CD4-positive, CD25-positive, alpha-beta regulatory T cell (primary cell): Measurements from ENCODE around the gene PTGS1. TPM values are rescaled to one million over a fixed set of nuclear protein-coding genes. Genes with fewer than 3 reads are reported as not detected.
A peak's percentile ranks its signal among the peaks of the same experiment; 100 is the strongest.

Experiments used
- ATAC-seq, 2 donors: fragments of 150-1000 bp; cut with Tn5 transposase; one replicate each; pipeline ENCODE4 v1.10.0; 2021; ENCODE audit warnings: low read depth in 2 of 2, moderate number of reproducible peaks in 2 of 2, moderate library complexity in 1 of 2
- DNase-seq, 3 donors: peaks; one replicate each; pipeline versions ENCODE4 v3.0.0 to v3.0.0-alpha.2; 2012 to 2022; ENCODE audit warnings: mixed read lengths in 1 of 3
- H3K27ac ChIP-seq: one replicate; pipeline ENCODE4 v1.7.0; 2013; ENCODE audit warnings: mild to moderate bottlenecking, low read length; ENCODE audit not compliant: insufficient read depth, poor library complexity, severe bottlenecking
- H3K27me3 ChIP-seq: one replicate; pipeline ENCODE4 v1.7.0; 2013; ENCODE audit warnings: low read length; ENCODE audit not compliant: control insufficient read depth, insufficient read depth
- H3K36me3 ChIP-seq: one replicate; pipeline ENCODE4 v1.7.0; 2013; ENCODE audit warnings: mild to moderate bottlenecking, low read length, moderate library complexity; ENCODE audit not compliant: control insufficient read depth, insufficient read depth
- H3K4me1 ChIP-seq: 2 replicates; pipeline ENCODE4 v1.7.0; 2013; ENCODE audit warnings: mild to moderate bottlenecking, low read length; ENCODE audit not compliant: insufficient read depth, control insufficient read depth, poor library complexity, severe bottlenecking
- H3K4me3 ChIP-seq: one replicate; pipeline ENCODE4 v1.7.0; 2013; ENCODE audit warnings: low read depth, mild to moderate bottlenecking, low read length, moderate library complexity
- H3K9me3 ChIP-seq, 2 experiments: 1 replicate in 1 of 2; 2 replicates in 1 of 2; pipeline ENCODE4 v1.7.0; 2013; ENCODE audit warnings: low read length in 2 of 2, mild to moderate bottlenecking in 1 of 2, moderate library complexity in 1 of 2; ENCODE audit not compliant: control insufficient read depth in 2 of 2
- H3K27ac Mint-ChIP-seq, 3 donors: one replicate each; pipeline ENCODE4 v1.8.0; 2020 to 2022; ENCODE audit warnings: mild to moderate bottlenecking in 3 of 3, mixed read lengths in 3 of 3, moderate library complexity in 2 of 3
- H3K27me3 Mint-ChIP-seq: one replicate; pipeline ENCODE4 v1.8.0; 2022; ENCODE audit warnings: mild to moderate bottlenecking, mixed read lengths
- H3K36me3 Mint-ChIP-seq: one replicate; pipeline ENCODE4 v1.8.0; 2020; ENCODE audit warnings: mixed read lengths
- H3K4me1 Mint-ChIP-seq, 4 donors: one replicate each; pipeline ENCODE4 v1.8.0; 2020 to 2022; ENCODE audit warnings: mixed read lengths in 4 of 4, mild to moderate bottlenecking in 1 of 4
- H3K4me3 Mint-ChIP-seq, 4 donors: one replicate each; pipeline ENCODE4 v1.8.0; 2020 to 2022; ENCODE audit warnings: mild to moderate bottlenecking in 4 of 4, mixed read lengths in 4 of 4, moderate library complexity in 3 of 4
- H3K9me3 Mint-ChIP-seq, 7 donors: one replicate each; pipeline ENCODE4 v1.8.0; 2020 to 2022; ENCODE audit warnings: mixed read lengths in 7 of 7, mild to moderate bottlenecking in 3 of 7, moderate library complexity in 2 of 7
- polyA plus RNA-seq, 4 donors: library from polyadenylated mRNA; unstranded; fragments of 300-500 nt; fragmentation: Illumina TruSeq; gene quantifications; one replicate each; pipeline ENCODE4 v1.2.3, GENCODE V29; 2021
- total RNA-seq: library from RNA; stranded (reverse); gene quantifications from one replicate; pipeline ENCODE4 v1.2.3, GENCODE V29; 2022

Gene PTGS1
- total and polyA plus RNA-seq, 5 donors from 2014 or later, result 0.03 to 9.2 (median 0.83) TPM

- no peaks in the 10 kb centered on the region for H3K9me3 ChIP-seq
- peaks cover 0 to 2% (median 0%) of the 10 kb centered on the region in 4 donors for H3K4me1 Mint-ChIP-seq
- H3K4me1 ChIP-seq, result no peaks in the 10 kb centered on the region
- no peak overlapping the region for H3K4me3 Mint-ChIP-seq
- no peaks in the 10 kb centered on the region for H3K27me3 ChIP-seq
- no peaks in the 10 kb centered on the region for H3K9me3 Mint-ChIP-seq
- H3K36me3 ChIP-seq, result no peaks in the 10 kb centered on the region
- H3K27ac ChIP-seq, result no peak overlapping the region
- H3K36me3 Mint-ChIP-seq, result no peaks in the 10 kb centered on the region
- H3K27me3 Mint-ChIP-seq, result peaks cover 22% of the 10 kb centered on the region
- no peak for ATAC-seq
- H3K27ac Mint-ChIP-seq, result peak overlapping the region in 1 of 3 donors; percentile 29
- H3K4me3 ChIP-seq, result no peak overlapping the region
- DNase-seq, result no peak
These were observed 18.4 kb downstream of the PTGS1 start for GRCh38 chr9:122389195-122389594.

GRCh38 chr9:122389799-122390481, 19.1 kb downstream of the PTGS1 start:
- Histone ChIP-seq H3K4me3 (no peak overlapping the region), H3K27me3 (no peaks in the 10 kb centered on the region), H3K4me1 (no peaks in the 10 kb centered on the region), H3K27ac (no peak overlapping the region), H3K9me3 (no peaks in the 10 kb centered on the region), H3K36me3 (no peaks in the 10 kb centered on the region)
- Mint-ChIP-seq H3K27me3 (peaks cover 22% of the 10 kb centered on the region), H3K27ac (no peak overlapping the region), H3K4me1 (peaks cover 0 to 2% (median 0%) of the 10 kb centered on the region in 4 donors), H3K9me3 (no peaks in the 10 kb centered on the region), H3K36me3 (no peaks in the 10 kb centered on the region), H3K4me3 (no peak overlapping the region)
- peak; percentile 45 to 49 for ATAC-seq
- no peak for DNase-seq

GRCh38 chr9:122392284-122392683, 21.5 kb downstream of the PTGS1 start:
- H3K9me3 ChIP-seq, result no peaks in the 10 kb centered on the region
- no peaks in the 10 kb centered on the region for H3K36me3 ChIP-seq
- DNase-seq (no peak), ATAC-seq (no peak)
- H3K27ac Mint-ChIP-seq, result no peak overlapping the region
- H3K27me3 Mint-ChIP-seq, result peaks cover 17% of the 10 kb centered on the region
- no peaks in the 10 kb centered on the region for H3K4me1 ChIP-seq
- no peaks in the 10 kb centered on the region for H3K27me3 ChIP-seq
- H3K4me3 Mint-ChIP-seq, result no peak overlapping the region
- no peak overlapping the region for H3K27ac ChIP-seq
- H3K4me1 Mint-ChIP-seq, result peaks cover 0 to 2% (median 0%) of the 10 kb centered on the region in 4 donors
- H3K4me3 ChIP-seq, result no peak overlapping the region
- no peaks in the 10 kb centered on the region for H3K36me3 Mint-ChIP-seq
- H3K9me3 Mint-ChIP-seq, result peaks cover 0 to 1% (median 0%) of the 10 kb centered on the region in 7 donors

- H3K9me3 Mint-ChIP-seq, result peaks cover 0 to 1% (median 0%) of the 10 kb centered on the region in 7 donors
- DNase-seq, result no peak
- H3K4me3 ChIP-seq, result no peak overlapping the region
These were observed 21.9 kb downstream of the PTGS1 start for GRCh38 chr9:122392714-122393113.

GRCh38 chr9:122393284-122393983, 22.6 kb downstream of the PTGS1 start:
- no peak overlapping the region for H3K4me3 ChIP-seq
- Mint-ChIP-seq H3K27ac (no peak overlapping the region), H3K4me1 (peaks cover 0 to 2% (median 0%) of the 10 kb centered on the region in 4 donors), H3K9me3 (peaks cover 0 to 1% (median 0%) of the 10 kb centered on the region in 7 donors), H3K36me3 (no peaks in the 10 kb centered on the region), H3K27me3 (peaks cover 12% of the 10 kb centered on the region), H3K4me3 (no peak overlapping the region)
- H3K36me3 ChIP-seq, result no peaks in the 10 kb centered on the region
- ATAC-seq (no peak), DNase-seq (no peak)
- H3K4me1 ChIP-seq, result no peaks in the 10 kb centered on the region
- H3K27ac ChIP-seq, result no peak overlapping the region
- H3K27me3 ChIP-seq, result no peaks in the 10 kb centered on the region
- no peaks in the 10 kb centered on the region for H3K9me3 ChIP-seq

More at GRCh38 chr9:122392714-122393113, 21.9 kb downstream of the PTGS1 start:
- no peaks in the 10 kb centered on the region for H3K27me3 ChIP-seq
- no peaks in the 10 kb centered on the region for H3K36me3 Mint-ChIP-seq
- H3K27me3 Mint-ChIP-seq, result peaks cover 17% of the 10 kb centered on the region
- ATAC-seq, result no peak
- no peak overlapping the region for H3K27ac ChIP-seq
- peaks cover 0 to 2% (median 0%) of the 10 kb centered on the region in 4 donors for H3K4me1 Mint-ChIP-seq
- no peaks in the 10 kb centered on the region for H3K36me3 ChIP-seq
- H3K4me3 Mint-ChIP-seq, result no peak overlapping the region
- no peak overlapping the region for H3K27ac Mint-ChIP-seq
- no peaks in the 10 kb centered on the region for H3K9me3 ChIP-seq
- no peaks in the 10 kb centered on the region for H3K4me1 ChIP-seq

- H3K27ac Mint-ChIP-seq, result no peak overlapping the region
- no peak for DNase-seq
- peak overlapping the region in 1 of 4 donors; percentile 27 for H3K4me3 Mint-ChIP-seq
These were observed 23.7 kb downstream of the PTGS1 start for GRCh38 chr9:122394265-122395125.

GRCh38 chr9:122396614-122397148, 25.9 kb downstream of the PTGS1 start:
- Mint-ChIP-seq H3K27me3 (peaks cover 7% of the 10 kb centered on the region), H3K4me1 (no peaks in the 10 kb centered on the region), H3K27ac (no peak overlapping the region), H3K9me3 (peaks cover 0 to 12% (median 1%) of the 10 kb centered on the region in 7 donors), H3K36me3 (no peaks in the 10 kb centered on the region), H3K4me3 (no peak overlapping the region)
- H3K9me3 ChIP-seq, result peaks cover 0 to 4% of the 10 kb centered on the region in 2 experiments
- H3K4me3 ChIP-seq, result no peak overlapping the region
- no peaks in the 10 kb centered on the region for H3K4me1 ChIP-seq
- no peaks in the 10 kb centered on the region for H3K36me3 ChIP-seq
- DNase-seq (no peak), ATAC-seq (no peak)
- H3K27me3 ChIP-seq, result peaks cover 2% of the 10 kb centered on the region
- H3K27ac ChIP-seq, result no peak overlapping the region

More at GRCh38 chr9:122394265-122395125, 23.7 kb downstream of the PTGS1 start:
- Mint-ChIP-seq H3K27me3 (peaks cover 7% of the 10 kb centered on the region), H3K4me1 (peaks cover 0 to 2% (median 0%) of the 10 kb centered on the region in 4 donors), H3K36me3 (no peaks in the 10 kb centered on the region), H3K9me3 (peaks cover 0 to 4% (median 0%) of the 10 kb centered on the region in 7 donors)
- Histone ChIP-seq H3K27me3 (peaks cover 2% of the 10 kb centered on the region), H3K36me3 (no peaks in the 10 kb centered on the region), H3K9me3 (no peaks in the 10 kb centered on the region), H3K4me1 (no peaks in the 10 kb centered on the region), H3K27ac (no peak overlapping the region), H3K4me3 (no peak overlapping the region)
- ATAC-seq, result no peak
